A673 (cell line): ENCODE data around the gene TMEM81. TPM values are rescaled to one million over a fixed set of nuclear protein-coding genes. Genes with fewer than 3 reads are reported as not detected.

Experiments
- BruUV-seq: library from RNA; stranded (reverse); fragments of 400-500 nt; replicated peaks from 2 replicates; lab custom pipeline; 2021; lab: Mats Ljungman, UMichigan
- CTCF ChIA-PET: fragments of 300-600 bp; sonication (Branson Sonifier 250); formaldehyde crosslinking; loops from one replicate; lab custom pipeline; 2022; ENCODE audit warnings: antibody characterized with exemption; lab: Charles Lee
- POLR2A ChIA-PET: fragments of 300-600 bp; sonication (Branson Sonifier 250); formaldehyde crosslinking; loops from one replicate; lab custom pipeline; 2022; ENCODE audit warnings: antibody characterized with exemption; ENCODE audit not compliant: low non-redundant PET; lab: Charles Lee
- DNase-seq: peaks from one replicate; pipeline ENCODE4 v3.0.0-alpha.2; 2015; ENCODE audit warnings: low spot score
- H3K27ac ChIP-seq: fragments of 200-600 bp; sonication (generic); 2 replicates; pipeline ENCODE4 v1.5.1; 2016; ENCODE audit warnings: mixed run types, low read depth, mild to moderate bottlenecking, mixed read lengths, antibody characterized with exemption, low read length; ENCODE audit not compliant: poor library complexity, severe bottlenecking
- H3K27me3 ChIP-seq: fragments of 200-600 bp; sonication (generic); replicated peaks from 2 replicates; pipeline ENCODE4 v1.6.1; 2017; ENCODE audit warnings: mixed run types, low read depth, mild to moderate bottlenecking, mixed read lengths, antibody characterized with exemption, low read length; ENCODE audit not compliant: insufficient read depth, poor library complexity
- H3K36me3 ChIP-seq: fragments of 200-600 bp; sonication (generic); 2 replicates; pipeline ENCODE4 v1.6.1; 2016; ENCODE audit warnings: mixed run types, mild to moderate bottlenecking, mixed read lengths, antibody characterized with exemption, low read length; ENCODE audit not compliant: insufficient read depth, poor library complexity, severe bottlenecking
- H3K4me1 ChIP-seq: fragments of 200-600 bp; sonication (generic); 2 replicates; pipeline ENCODE4 v1.6.1; 2017; ENCODE audit warnings: mixed run types, mild to moderate bottlenecking, mixed read lengths, antibody characterized with exemption, low read length; ENCODE audit not compliant: insufficient read depth, poor library complexity, severe bottlenecking
- H3K4me3 ChIP-seq: fragments of 200-600 bp; sonication (generic); 2 replicates; pipeline ENCODE4 v1.5.1; 2016; ENCODE audit warnings: low read depth, mixed run types, mild to moderate bottlenecking, mixed read lengths, low read length; ENCODE audit not compliant: poor library complexity, severe bottlenecking
- H3K9me3 ChIP-seq: fragments of 200-600 bp; sonication (generic); 2 replicates; pipeline ENCODE4 v1.6.1; 2016; ENCODE audit warnings: mixed run types, low read depth, mild to moderate bottlenecking, mixed read lengths, antibody characterized with exemption, low read length; ENCODE audit not compliant: poor library complexity, severe bottlenecking
- EZH2 ChIP-seq: fragments of 200-600 bp; sonication (generic); IDR thresholded peaks from 2 replicates; pipeline ENCODE4 v1.6.1; 2017; ENCODE audit warnings: borderline replicate concordance, low read depth, mild to moderate bottlenecking, mixed read lengths, antibody characterized with exemption, low read length; ENCODE audit not compliant: poor library complexity, severe bottlenecking
- intact Hi-C: fragments of 100-400 bp; cut with micrococcal nuclease; formaldehyde crosslinking; loops from one replicate; pipeline ENCODE4 v1.10.0; 2022; ENCODE audit not compliant: unreplicated experiment
- total RNA-seq: library from RNA; stranded (reverse); gene quantifications from 2 replicates; pipeline ENCODE4 v1.2.3, GENCODE V29; 2021
- TF ChIP-seq, protein P1 (sequence below): fragments of 300-800, 200-600 bp; sonication (generic); conservative IDR thresholded peaks from 2 replicates; pipeline ENCODE4 v1.5.1; 2017; ENCODE audit warnings: low read depth, mild to moderate bottlenecking, antibody characterized with exemption, low read length, moderate library complexity, mixed read lengths

Gene TMEM81
- total RNA-seq, 1 experiment from 2014 or later = 5.4 TPM

DNA sequence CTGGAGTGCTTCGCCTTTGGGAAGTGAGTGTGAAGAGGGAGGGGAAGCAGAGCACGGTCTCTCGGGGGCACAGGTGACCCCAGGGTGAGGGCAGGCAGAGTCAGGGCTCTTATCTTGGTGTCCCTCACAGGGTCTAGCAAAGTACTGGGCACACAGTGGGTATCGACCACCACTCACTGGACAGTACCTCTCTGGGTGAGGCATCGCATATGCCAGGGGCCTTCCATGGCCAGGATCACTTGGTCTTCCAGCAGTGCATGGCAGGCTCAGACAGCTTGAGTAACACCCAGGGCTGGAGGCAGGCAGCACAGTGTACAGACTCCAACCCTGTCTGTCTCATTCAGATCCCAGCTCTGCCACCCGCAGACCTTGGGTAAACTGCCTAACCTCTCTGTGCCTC, 24.6 kb downstream of the TMEM81 start:
- Histone ChIP-seq H3K27me3 (no peaks in the 10 kb centered on the region), H3K27ac (no peak overlapping the region), H3K4me3 (no peak overlapping the region), H3K36me3 (no peaks in the 10 kb centered on the region), H3K9me3 (no peaks in the 10 kb centered on the region), H3K4me1 (no peaks in the 10 kb centered on the region)
- ChIA-PET POLR2A (no interaction called here), CTCF (no interaction called here)
- intact Hi-C loops = loop anchor here (5.0 kb wide), 1 partner anchor 198 kb away; no protein-coding TSS in a partner anchor
- DNase-seq = no peak
- no TSS peak for BruUV-seq
- TF ChIP-seq, protein P1, sequence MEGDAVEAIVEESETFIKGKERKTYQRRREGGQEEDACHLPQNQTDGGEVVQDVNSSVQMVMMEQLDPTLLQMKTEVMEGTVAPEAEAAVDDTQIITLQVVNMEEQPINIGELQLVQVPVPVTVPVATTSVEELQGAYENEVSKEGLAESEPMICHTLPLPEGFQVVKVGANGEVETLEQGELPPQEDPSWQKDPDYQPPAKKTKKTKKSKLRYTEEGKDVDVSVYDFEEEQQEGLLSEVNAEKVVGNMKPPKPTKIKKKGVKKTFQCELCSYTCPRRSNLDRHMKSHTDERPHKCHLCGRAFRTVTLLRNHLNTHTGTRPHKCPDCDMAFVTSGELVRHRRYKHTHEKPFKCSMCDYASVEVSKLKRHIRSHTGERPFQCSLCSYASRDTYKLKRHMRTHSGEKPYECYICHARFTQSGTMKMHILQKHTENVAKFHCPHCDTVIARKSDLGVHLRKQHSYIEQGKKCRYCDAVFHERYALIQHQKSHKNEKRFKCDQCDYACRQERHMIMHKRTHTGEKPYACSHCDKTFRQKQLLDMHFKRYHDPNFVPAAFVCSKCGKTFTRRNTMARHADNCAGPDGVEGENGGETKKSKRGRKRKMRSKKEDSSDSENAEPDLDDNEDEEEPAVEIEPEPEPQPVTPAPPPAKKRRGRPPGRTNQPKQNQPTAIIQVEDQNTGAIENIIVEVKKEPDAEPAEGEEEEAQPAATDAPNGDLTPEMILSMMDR = no peak
- no peak for TF ChIP-seq EZH2

DNA sequence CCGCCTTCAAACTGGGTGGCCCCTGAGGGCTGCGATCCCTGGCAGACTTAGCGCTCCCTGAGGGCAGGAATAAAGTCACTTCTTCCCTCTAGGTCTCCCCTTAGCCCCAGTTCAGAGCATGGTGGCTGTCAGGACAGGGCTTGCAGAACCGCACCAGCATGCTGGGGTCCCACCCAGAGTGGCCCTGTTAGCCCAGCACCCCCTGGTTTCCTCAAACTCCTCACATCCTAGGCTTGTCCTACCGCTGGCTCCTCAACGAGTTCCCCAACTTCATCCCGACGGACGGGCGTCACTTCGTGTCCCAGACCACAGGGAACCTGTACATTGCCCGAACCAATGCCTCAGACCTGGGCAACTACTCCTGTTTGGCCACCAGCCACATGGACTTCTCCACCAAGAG, 25.4 kb downstream of the TMEM81 start:
- DNase-seq = no peak
- TF ChIP-seq EZH2 = no peak
- TF ChIP-seq, protein P1 = no peak
- H3K9me3 ChIP-seq = no peaks in the 10 kb centered on the region
- no peaks in the 10 kb centered on the region for H3K4me1 ChIP-seq
- H3K4me3 ChIP-seq = no peak overlapping the region
- no peaks in the 10 kb centered on the region for H3K36me3 ChIP-seq
- intact Hi-C loops = no loop called here
- CTCF ChIA-PET = no interaction called here
- BruUV-seq = no TSS peak
- no peaks in the 10 kb centered on the region for H3K27me3 ChIP-seq
- POLR2A ChIA-PET = no interaction called here
- H3K27ac ChIP-seq = no peak overlapping the region

DNA sequence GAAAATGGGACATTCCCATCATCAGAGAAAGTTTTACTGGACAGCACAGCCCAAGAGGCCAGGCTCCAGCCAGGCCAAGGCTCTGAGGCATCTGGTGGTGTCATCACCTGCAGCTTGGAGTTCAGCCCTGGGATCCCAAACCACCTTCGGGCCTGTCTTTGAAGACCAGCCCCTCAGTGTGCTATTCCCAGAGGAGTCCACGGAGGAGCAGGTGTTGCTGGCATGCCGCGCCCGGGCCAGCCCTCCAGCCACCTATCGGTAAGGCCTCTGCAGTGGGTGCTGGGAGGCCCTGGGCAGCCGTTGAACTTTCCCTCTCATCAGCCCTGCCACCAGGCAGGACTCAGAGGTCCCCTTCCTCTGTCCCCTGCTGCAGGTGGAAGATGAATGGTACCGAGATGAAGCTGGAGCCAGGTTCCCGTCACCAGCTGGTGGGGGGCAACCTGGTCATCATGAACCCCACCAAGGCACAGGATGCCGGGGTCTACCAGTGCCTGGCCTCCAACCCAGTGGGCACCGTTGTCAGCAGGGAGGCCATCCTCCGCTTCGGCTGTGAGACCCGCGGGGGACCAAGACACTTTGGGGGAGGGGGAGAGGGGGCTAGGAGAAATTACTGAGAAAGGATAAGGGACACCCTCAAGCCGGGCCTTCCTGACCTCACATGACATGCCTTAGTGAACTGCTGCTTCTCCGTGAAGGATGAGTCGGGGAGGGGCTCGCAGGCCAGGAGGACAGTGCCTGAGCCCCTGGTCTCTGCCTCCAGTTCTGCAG, 26.3 kb downstream of the TMEM81 start:
- intact Hi-C loops = no loop called here
- Histone ChIP-seq H3K36me3 (no peaks in the 10 kb centered on the region), H3K27me3 (no peaks in the 10 kb centered on the region), H3K9me3 (no peaks in the 10 kb centered on the region), H3K4me1 (no peaks in the 10 kb centered on the region), H3K27ac (no peak overlapping the region), H3K4me3 (no peak overlapping the region)
- BruUV-seq = no TSS peak
- TF ChIP-seq EZH2 = no peak
- TF ChIP-seq, protein P1 = no peak
- CTCF ChIA-PET = interaction anchor here (0.6 kb wide), 1 partner anchor 25 kb away, joined by 3 read pairs; no protein-coding TSS in a partner anchor
- POLR2A ChIA-PET = no interaction called here
- DNase-seq = no peak
